GM12892 (cell line): ENCODE measurements around the gene DAB1.
A peak's percentile ranks its signal among the peaks of the same experiment; 100 is the strongest.

ENCODE experiments used
- DNase-seq: peaks from one replicate; pipeline ENCODE4 v3.0.0; 2011; ENCODE audit not compliant: insufficient read length
- FAIRE-seq: peaks from 2 replicates; lab custom pipeline; 2011; peaks lifted over from hg19 to GRCh38; lab: Jason Lieb, UNC
- POLR2A ChIP-seq: IDR thresholded peaks from 2 replicates; pipeline ENCODE4 v1.6.1; 2011; ENCODE audit warnings: low read depth, low read length, control low read depth
- POLR2AphosphoS5 ChIP-seq: IDR thresholded peaks from 2 replicates; pipeline ENCODE4 v1.6.1; 2011; ENCODE audit warnings: low read depth, low read length, control low read depth
- TAF1 ChIP-seq: IDR thresholded peaks from 2 replicates; pipeline ENCODE4 v1.6.1; 2011; ENCODE audit warnings: low read depth, mild to moderate bottlenecking, control low read depth, low read length, borderline replicate concordance

The DAB1 gene

DNA sequence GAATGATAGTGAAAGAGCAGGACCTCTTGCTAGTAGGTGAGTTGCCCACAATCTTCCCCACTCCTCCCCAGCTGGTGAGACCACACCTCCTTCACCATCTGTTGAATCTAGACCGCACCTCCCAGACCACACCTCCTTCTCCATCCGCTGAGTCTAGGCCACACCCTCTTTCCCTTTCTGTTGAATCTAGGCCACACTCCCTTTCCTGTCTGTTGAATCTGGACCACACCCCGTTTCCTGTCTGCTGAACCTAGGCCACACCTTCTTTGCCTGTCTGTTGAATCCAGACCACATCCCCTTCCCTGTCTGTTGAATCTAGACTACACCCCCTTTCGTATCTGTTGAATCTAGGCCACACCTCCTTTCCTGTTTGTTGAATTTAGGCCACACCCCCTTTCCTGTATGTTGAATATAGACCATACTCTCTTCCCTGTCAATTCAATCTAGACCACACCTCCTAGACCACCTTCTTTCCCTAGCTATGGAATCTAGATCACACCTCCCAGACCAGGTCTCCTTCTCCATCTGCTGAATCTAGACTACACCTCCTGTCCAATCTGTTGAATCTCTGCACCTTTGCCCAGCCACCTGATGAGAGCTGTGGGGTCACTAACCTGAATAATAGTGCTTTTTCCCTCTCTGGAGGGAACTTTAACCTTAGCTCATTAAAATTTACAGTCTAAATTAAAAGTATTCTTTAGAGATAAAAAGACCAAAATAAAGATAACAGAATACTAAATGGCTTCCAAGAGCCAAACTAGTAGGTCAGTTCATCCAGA, 116.3 kb downstream of the DAB1 start:
- peak; percentile 13 for DNase-seq
- TF ChIP-seq POLR2AphosphoS5 = no peak
- TF ChIP-seq POLR2A = no peak
- TF ChIP-seq TAF1 = no peak
- peak; percentile 9 for FAIRE-seq

DNA sequence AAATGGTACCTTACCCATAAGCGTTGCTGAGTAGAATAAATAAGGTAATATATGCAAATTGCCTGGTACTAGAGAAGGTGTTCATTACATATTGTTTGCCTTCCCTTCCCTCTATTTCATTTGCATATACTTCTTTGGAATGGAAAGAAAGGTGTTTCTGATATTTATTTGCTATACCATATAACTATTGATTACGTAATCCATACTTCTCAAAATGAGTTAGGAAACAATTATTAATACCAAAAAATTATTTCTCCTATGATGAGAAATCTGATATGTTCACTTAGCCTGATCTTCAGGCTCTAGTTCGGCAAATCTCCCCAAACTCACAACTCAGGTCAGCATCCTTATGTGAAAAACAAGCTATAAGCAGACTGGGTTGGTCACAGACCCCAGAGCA, 119.3 kb downstream of the DAB1 start:
- FAIRE-seq = no peak
- TF ChIP-seq TAF1 (no peak), POLR2A (no peak), POLR2AphosphoS5 (no peak)
- DNase-seq = no peak

DNA sequence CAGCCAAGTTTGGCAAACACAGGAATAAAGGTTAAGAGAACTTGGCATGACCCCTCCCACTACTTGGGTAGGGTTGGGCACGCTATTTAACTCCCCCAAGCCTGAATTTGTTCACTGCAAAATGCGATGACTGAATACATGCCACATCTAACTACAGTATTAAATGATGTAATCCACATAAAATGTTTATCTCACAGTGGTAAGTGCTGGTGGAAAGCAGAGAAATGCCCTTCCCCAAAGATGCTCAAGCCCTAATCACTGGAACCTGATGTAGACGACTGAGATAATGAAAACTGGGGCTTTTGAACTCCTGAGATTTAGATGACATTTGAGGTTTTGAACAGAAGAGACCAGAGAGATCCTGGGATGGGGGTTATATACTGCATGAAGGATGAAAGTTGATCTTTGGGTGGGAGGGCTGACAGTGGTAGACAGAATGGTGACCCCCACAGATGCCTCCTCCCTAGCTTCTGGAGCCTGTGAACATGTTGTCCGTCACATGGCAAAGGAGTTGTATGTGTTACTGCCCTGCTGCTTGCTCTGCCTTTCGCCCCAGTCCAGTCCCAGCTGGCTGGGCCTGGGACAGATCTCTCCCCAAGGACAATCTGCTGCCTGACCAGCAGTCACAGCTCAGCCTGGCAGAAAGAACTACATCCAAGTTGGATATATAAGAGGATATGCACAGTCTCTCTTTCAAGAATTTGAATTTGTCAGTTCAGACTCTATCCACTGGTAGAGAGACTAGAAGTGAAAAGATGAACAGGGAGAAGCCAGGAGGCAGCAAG, 120.9 kb downstream of the DAB1 start:
- no peak for FAIRE-seq
- no peak for DNase-seq
- TF ChIP-seq POLR2AphosphoS5 = no peak
- no peak for TF ChIP-seq TAF1
- no peak for TF ChIP-seq POLR2A

DNA sequence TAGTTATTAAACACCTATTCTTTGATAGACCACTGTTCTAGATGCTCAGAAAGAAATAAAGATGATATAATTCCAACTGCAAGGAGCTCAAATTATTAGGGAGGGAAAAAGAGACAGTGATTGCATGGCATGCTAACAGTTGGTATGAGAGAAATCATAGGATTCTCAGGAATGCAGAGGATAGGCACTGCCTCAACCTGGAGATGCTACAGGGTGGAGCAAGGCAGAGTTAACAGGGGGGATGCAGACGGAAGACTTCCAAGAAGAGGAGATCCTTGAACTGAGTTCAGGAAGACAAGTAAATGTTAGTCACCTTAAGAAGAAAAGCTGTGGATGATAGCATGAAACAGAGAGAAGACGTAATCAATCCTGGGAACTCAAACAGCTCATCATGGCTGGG, 123.7 kb downstream of the DAB1 start:
- DNase-seq (no peak), FAIRE-seq (no peak)
- TF ChIP-seq POLR2AphosphoS5 (no peak), TAF1 (no peak), POLR2A (no peak)

DNA sequence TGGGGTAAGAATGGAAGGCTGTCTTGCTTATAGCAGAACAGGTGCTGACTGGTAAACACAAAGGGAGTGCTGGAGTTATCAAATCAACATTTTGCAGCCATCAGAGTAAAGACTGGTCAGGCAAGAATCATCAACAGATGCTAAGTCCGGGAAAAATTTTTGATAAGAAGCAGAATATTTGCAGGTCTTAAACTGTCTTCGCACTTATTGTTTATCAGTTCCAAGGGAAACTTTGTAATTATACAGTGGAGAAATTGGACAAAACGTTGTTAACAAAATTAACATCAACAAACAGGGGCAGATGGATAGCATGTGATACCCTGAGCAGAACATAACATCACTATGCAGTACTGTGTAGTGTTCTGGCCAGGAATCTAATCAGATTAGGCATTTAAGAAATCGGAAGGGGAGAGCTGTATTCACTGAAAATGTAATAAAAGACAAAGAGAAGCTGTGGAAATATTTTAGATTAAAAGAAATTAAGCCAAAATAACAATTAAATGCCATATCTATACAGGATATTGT, 127.1 kb downstream of the DAB1 start:
- DNase-seq (no peak), FAIRE-seq (no peak)
- TF ChIP-seq TAF1 (no peak), POLR2A (no peak), POLR2AphosphoS5 (no peak)

DNA sequence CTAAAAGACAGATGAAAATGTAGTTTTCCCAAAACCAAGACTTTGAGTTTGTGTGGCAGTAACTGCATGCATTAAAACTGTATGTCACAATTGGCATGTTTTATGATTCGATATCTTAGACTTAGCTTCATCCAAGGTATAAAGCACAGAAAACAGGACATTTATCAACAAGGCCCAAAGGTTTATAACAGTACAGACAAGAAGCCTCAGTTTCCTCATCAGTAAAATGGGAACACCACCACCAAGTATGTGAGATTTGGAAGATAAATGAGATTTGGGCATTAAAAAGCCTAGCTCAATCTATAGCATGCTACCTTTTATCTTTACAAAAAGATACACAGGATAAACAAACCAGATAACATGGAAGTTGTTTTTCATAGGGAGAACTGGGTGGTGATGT, 128.5 kb downstream of the DAB1 start:
- FAIRE-seq (no peak), DNase-seq (no peak)
- TF ChIP-seq POLR2AphosphoS5 = no peak
- no peak for TF ChIP-seq TAF1
- no peak for TF ChIP-seq POLR2A

DNA sequence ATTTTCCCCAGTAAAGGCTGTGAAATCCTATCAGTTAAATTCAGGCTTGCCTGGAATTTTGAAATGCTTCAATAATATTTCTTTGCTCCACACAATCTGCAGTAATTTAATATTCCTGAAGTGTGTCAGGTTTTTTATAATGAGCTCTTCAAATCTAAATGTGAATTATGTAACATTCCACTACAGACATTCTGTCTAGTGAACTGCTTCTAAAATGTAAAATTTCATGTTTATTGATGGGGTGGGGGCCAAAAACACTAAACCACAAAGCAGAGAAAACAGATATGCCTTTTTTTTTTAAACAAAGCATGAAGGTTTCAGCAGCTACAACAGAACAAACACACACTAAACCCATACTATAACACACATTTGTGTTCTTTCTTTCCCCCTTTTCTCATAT, 129.7 kb downstream of the DAB1 start:
- DNase-seq = no peak
- no peak for FAIRE-seq
- no peak for TF ChIP-seq POLR2A
- no peak for TF ChIP-seq POLR2AphosphoS5
- TF ChIP-seq TAF1 = no peak

DNA sequence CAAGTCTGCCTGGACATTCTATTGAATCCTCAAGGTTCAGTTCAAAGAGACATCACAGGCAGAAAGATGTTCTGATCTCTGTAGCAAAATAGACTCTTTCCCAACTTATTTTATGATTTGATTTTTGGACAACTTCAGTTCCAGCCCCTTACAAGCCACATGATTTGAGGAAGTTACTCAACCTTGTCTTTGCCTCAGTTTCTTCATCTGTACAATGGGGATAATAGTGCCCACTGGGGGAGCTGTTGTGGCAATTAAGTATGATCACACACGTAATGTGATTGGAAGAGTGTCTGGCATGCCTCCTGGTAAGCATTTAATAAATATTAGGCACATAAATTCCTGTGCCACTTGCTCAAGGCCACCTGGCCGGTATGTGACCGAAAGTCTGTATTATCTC, 130.6 kb downstream of the DAB1 start:
- DNase-seq (no peak), FAIRE-seq (no peak)
- TF ChIP-seq POLR2A = no peak
- TF ChIP-seq TAF1 = no peak
- TF ChIP-seq POLR2AphosphoS5 = no peak

DNA sequence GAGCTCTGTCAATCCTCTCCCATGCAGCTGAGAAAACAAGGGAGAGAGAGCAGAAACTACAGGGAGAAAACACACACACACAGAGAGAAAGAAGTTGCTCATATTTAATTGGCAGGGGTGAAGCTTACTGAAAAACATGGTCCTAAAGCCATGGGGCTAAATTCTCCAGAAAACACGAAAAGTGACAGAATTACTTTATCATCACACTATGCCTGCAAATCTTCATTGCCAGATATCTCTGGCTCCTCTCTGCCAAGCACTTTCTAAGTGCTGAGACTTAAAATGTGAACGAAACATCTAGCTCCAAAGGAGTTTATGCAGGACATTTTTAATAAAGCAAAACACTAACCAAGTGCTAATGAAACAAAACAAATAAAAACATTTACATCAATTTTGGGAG, 134.1 kb downstream of the DAB1 start:
- FAIRE-seq (no peak), DNase-seq (no peak)
- TF ChIP-seq POLR2A (no peak), TAF1 (no peak), POLR2AphosphoS5 (no peak)

DNA sequence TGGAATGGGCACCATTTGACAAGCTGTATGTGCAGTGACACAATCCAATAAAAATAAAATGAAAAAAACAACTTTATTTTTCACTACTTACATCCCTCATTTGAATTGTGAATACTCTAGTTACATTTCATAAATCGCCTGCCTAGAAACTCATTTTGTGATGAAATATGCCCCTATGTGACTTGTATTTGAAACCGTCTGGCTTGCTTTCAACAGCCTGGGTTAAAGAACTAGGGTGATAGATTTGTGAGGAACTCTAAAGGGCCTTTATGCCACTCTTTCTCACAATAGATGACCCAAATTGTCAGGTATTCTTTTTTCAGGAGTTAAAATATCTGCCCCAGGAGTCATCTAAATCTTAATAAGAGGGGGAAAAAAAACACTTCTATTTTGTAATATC, 137.9 kb downstream of the DAB1 start:
- DNase-seq (no peak), FAIRE-seq (no peak)
- TF ChIP-seq POLR2AphosphoS5 = no peak
- TF ChIP-seq POLR2A = no peak
- TF ChIP-seq TAF1 = no peak

DNA sequence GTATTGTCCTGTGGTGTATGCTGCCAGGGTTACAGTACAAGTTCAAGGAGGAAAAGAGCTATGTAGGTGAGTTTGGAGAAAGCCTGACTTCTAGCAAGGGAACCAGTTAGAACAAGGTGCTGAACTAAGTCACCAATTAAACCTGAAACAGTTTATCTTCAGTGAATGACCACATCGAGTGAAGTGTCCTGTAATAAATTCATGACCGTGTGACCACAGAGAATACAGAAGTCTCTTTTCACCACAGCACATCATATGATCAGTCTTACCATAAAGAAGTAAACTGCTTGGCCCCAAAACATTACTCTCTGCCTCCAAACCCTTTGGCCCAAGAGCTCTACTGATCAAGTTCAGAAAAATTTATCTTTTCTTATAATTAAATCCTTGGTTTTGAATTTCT, 141.4 kb downstream of the DAB1 start:
- FAIRE-seq = no peak
- TF ChIP-seq TAF1 (no peak), POLR2AphosphoS5 (no peak), POLR2A (no peak)
- no peak for DNase-seq

DNA sequence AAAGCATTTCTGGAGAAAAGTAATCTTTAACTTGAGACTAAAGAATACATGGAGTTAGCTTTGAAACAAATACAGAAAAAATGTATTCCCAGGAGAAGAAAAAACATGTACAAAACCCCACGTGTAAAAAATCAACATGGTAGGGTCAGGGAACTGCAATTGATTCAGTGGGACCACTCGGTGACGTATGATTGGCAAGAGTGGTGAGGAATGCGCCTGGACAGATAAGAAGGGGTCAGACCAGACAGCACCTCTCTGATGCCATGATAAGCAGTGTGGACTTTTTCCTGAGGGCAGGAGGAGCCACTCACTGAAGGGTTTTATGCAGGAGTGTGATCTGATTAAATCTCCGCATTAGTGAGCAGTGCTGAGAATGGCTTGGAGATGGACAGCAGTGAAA, 142.5 kb downstream of the DAB1 start:
- no peak for FAIRE-seq
- TF ChIP-seq POLR2A (no peak), POLR2AphosphoS5 (no peak), TAF1 (no peak)

More for the DNA sequence above, 142.5 kb downstream of the DAB1 start:
- no peak for DNase-seq
